Loucy (cell line): ENCODE data around the gene TEAD1.

ENCODE experiments used
- H2AFZ ChIP-seq: fragments of 200-600 bp; sonication (generic); 2 replicates; pipeline ENCODE4 v1.6.0; 2016; ENCODE audit warnings: antibody characterized with exemption, mild to moderate bottlenecking, low read length, moderate library complexity
- H3F3A ChIP-seq: fragments of 200-600 bp; 2 replicates; pipeline ENCODE4 v1.6.0; 2016; ENCODE audit warnings: antibody characterized with exemption, low read depth, mild to moderate bottlenecking
- H3K27me3 ChIP-seq: fragments of 200-600 bp; sonication (generic); 2 replicates; pipeline ENCODE4 v1.6.1; 2014; ENCODE audit warnings: low read length, mild to moderate bottlenecking; ENCODE audit not compliant: insufficient read depth, poor library complexity, severe bottlenecking
- H3K36me3 ChIP-seq: fragments of 200-600 bp; sonication (generic); 2 replicates; pipeline ENCODE4 v1.6.1; 2016; ENCODE audit warnings: low read length; ENCODE audit not compliant: insufficient read depth
- H3K4me1 ChIP-seq: fragments of 200-600 bp; sonication (generic); 2 replicates; pipeline ENCODE4 v1.5.1; 2014; ENCODE audit warnings: low read length, mild to moderate bottlenecking; ENCODE audit not compliant: insufficient read depth, poor library complexity, severe bottlenecking
- H3K4me2 ChIP-seq: fragments of 200-600 bp; sonication (generic); 2 replicates; pipeline ENCODE4 v1.6.0; 2014; ENCODE audit warnings: antibody characterized with exemption, low read length, low read depth, mild to moderate bottlenecking; ENCODE audit not compliant: poor library complexity, severe bottlenecking
- H3K4me3 ChIP-seq: fragments of 200-600 bp; sonication (generic); 2 replicates; pipeline ENCODE4 v1.5.1; 2014; ENCODE audit warnings: low read length, mild to moderate bottlenecking, mixed read lengths; ENCODE audit not compliant: poor library complexity, severe bottlenecking
- H3K79me2 ChIP-seq: fragments of 200-600 bp; sonication (generic); 2 replicates; pipeline ENCODE4 v1.6.1; 2014; ENCODE audit warnings: low read length; ENCODE audit not compliant: insufficient read depth
- H3K9ac ChIP-seq: fragments of 200-600 bp; sonication (generic); 2 replicates; pipeline ENCODE4 v1.6.0; 2014; ENCODE audit warnings: mild to moderate bottlenecking, low read depth, low read length, moderate library complexity; ENCODE audit not compliant: poor library complexity, severe bottlenecking
- H3K9me2 ChIP-seq: fragments of 200-600 bp; sonication (generic); replicated peaks from 2 replicates; pipeline ENCODE4 v1.6.1; 2016; ENCODE audit warnings: low read depth, low read length, mixed read lengths
- H3K9me3 ChIP-seq: fragments of 200-600 bp; sonication (generic); 2 replicates; pipeline ENCODE4 v1.6.1; 2014; ENCODE audit warnings: mild to moderate bottlenecking, antibody characterized with exemption, low read length, low read depth; ENCODE audit not compliant: insufficient read depth
- H4K20me1 ChIP-seq: fragments of 200-600 bp; sonication (generic); 2 replicates; pipeline ENCODE4 v1.6.0; 2014; ENCODE audit warnings: antibody characterized with exemption, low read length, mild to moderate bottlenecking; ENCODE audit not compliant: insufficient read depth, poor library complexity, severe bottlenecking
- CTCF ChIP-seq: fragments of 200-600 bp; sonication (generic); conservative IDR thresholded peaks from 2 replicates; pipeline ENCODE4 v1.5.1; 2014; ENCODE audit warnings: mild to moderate bottlenecking, antibody characterized with exemption, low read length
- EZH2phosphoT487 ChIP-seq: fragments of 200-600 bp; IDR thresholded peaks from 2 replicates; pipeline ENCODE4 v1.6.1; 2018; ENCODE audit warnings: antibody characterized with exemption, mild to moderate bottlenecking, moderate library complexity, borderline replicate concordance

TEAD1 gene

DNA sequence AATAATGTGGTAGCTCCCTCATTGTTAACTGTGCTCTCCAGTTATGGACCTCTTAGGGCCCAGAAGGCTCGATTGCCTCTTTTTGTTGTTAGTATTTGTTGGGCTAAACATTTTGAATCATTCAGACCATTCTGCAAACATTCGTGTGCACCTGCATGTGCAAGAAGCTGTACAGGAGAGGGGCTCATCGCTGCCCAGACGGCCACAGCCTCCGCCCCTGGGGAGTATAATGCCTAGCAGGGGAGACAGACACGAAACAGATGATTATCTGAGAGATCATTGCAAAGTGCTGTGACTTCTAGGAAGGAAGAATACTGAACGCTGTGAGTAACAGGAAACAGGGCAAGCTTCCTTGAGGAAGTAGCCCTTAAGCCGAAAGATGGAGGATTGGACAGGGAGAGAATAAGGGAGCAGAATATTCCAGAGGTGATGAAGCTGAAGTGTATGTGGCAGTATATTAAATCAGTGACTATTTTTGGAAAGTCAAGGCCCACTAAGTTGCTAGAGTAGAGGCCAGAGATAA, 211.6 kb downstream of the TEAD1 start:
- no peaks in the 10 kb centered on the region for H3K79me2 ChIP-seq
- H3K4me2 ChIP-seq, result no peak overlapping the region
- no peaks in the 10 kb centered on the region for H3K9me2 ChIP-seq
- H3K4me3 ChIP-seq, result no peak overlapping the region
- H3K9me3 ChIP-seq, result no peaks in the 10 kb centered on the region
- H3K4me1 ChIP-seq, result no peaks in the 10 kb centered on the region
- H4K20me1 ChIP-seq, result no peaks in the 10 kb centered on the region
- H3K36me3 ChIP-seq, result no peaks in the 10 kb centered on the region
- H3K27me3 ChIP-seq, result no peaks in the 10 kb centered on the region
- H2AFZ ChIP-seq, result no peak overlapping the region
- TF ChIP-seq EZH2phosphoT487 (no peak), CTCF (no peak)
- H3F3A ChIP-seq, result no peaks in the 10 kb centered on the region
- H3K9ac ChIP-seq, result no peak overlapping the region

DNA sequence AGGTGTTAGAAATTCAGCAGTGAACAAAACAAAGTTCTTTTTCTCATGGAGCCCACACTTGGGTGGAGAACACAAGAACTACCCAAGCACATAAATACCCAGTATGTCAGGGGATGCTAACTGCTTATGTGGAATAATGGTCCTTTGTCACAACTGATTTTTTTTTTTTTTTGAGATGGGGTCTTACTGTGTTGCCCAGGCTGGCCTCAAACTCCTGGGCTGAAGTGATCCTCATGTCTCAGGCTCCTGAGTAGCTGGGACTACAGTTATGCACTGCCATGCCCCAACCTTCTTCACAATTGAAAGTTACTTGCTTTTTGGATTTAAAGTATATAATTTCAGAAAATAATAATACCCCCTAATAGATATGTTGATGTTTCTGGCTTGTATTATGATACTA, 212.3 kb downstream of the TEAD1 start:
- Histone ChIP-seq H4K20me1 (no peaks in the 10 kb centered on the region), H2AFZ (no peak overlapping the region), H3F3A (no peaks in the 10 kb centered on the region), H3K4me1 (no peaks in the 10 kb centered on the region), H3K9ac (no peak overlapping the region), H3K79me2 (no peaks in the 10 kb centered on the region), H3K27me3 (no peaks in the 10 kb centered on the region), H3K4me2 (no peak overlapping the region), H3K4me3 (no peak overlapping the region), H3K9me2 (no peaks in the 10 kb centered on the region), H3K9me3 (no peaks in the 10 kb centered on the region), H3K36me3 (no peaks in the 10 kb centered on the region)
- TF ChIP-seq EZH2phosphoT487 (no peak), CTCF (no peak)

DNA sequence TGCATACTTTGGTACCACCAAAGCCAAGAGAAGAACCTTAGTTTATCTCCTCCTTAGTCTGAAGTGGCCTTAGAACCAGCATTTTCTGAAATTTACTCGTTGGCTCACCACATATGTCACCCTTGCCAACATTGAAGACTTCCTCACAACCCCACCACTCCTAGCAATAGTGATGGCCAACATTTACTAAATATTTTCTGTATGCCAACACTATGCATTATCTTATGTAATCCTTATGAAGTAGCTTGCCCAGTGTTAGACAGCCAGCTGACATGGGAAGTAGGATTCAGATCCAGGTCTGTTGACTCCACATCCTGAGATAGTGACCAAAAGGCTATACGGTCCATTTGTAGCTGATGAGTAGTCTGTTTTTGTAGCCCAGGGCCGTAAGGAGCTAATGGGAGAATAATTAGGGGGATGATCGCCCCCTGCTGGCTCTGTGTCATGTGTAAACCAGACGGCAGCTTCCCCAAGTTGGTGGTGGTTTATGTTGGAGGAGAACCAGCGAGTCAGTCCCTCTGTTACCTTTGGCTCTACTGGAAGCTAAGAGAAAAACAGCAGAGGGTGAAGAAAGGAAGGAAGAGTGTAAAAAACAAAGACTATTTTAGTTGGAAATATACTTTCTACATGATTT, 214.4 kb downstream of the TEAD1 start:
- Histone ChIP-seq H3F3A (no peaks in the 10 kb centered on the region), H4K20me1 (no peaks in the 10 kb centered on the region), H2AFZ (no peak overlapping the region), H3K27me3 (no peaks in the 10 kb centered on the region), H3K4me2 (no peak overlapping the region), H3K79me2 (no peaks in the 10 kb centered on the region), H3K4me1 (no peaks in the 10 kb centered on the region), H3K36me3 (no peaks in the 10 kb centered on the region), H3K9me2 (no peaks in the 10 kb centered on the region), H3K9ac (no peak overlapping the region), H3K4me3 (no peak overlapping the region), H3K9me3 (no peaks in the 10 kb centered on the region)
- TF ChIP-seq EZH2phosphoT487 (no peak), CTCF (peak; percentile 89)
